K562 (cell line): Measurements from ENCODE around the gene KMO. TPM values are rescaled to one million over a fixed set of nuclear protein-coding genes. Genes with fewer than 3 reads are reported as not detected.

ENCODE experiments used
- AFF1 ChIP-seq, 2 experiments: fragments of 450-650 bp; IDR thresholded peaks; 2 replicates each; pipeline ENCODE4 v1.6.1; 2018; ENCODE audit warnings: mild to moderate bottlenecking in 2 of 2, low read depth in 1 of 2; ENCODE audit not compliant: partially characterized antibody in 2 of 2
- ARID3A ChIP-seq: IDR thresholded peaks from 2 replicates; pipeline ENCODE4 v1.6.1; 2012; ENCODE audit warnings: low read depth, low read length, improper control_type of control experiment, borderline replicate concordance
- BACH1 ChIP-seq: fragments of 200-800 bp; sonication (Bioruptor generic); IDR thresholded peaks from 2 replicates; pipeline ENCODE4 v1.6.1; 2016; ENCODE audit warnings: missing genetic modification characterization, missing compliant biosample characterization
- CBX3 ChIP-seq, 2 experiments: IDR thresholded peaks; 1 replicate in 1 of 2; 2 replicates in 1 of 2; pipeline ENCODE4 v1.6.1; 2012; ENCODE audit warnings: inconsistent platforms in 2 of 2, low read length in 2 of 2, borderline replicate concordance in 1 of 2, control low read depth in 1 of 2
- CEBPZ ChIP-seq: fragments of 150-350 bp; IDR thresholded peaks from 2 replicates; pipeline ENCODE4 v1.6.1; 2014; ENCODE audit warnings: low read depth, mild to moderate bottlenecking, low read length, borderline replicate concordance
- FOXM1 ChIP-seq, 2 experiments: fragments of 450-650 bp in 1 of 2; sonication (generic) in 1 of 2; formaldehyde crosslinking in 1 of 2; IDR thresholded peaks; 2 replicates each; pipeline versions ENCODE4 v1.6.1 to v1.9.0; 2017 to 2022; ENCODE audit warnings: low read depth in 2 of 2, mild to moderate bottlenecking in 2 of 2, missing genetic modification reagents in 1 of 2, moderate library complexity in 1 of 2
- MAFK ChIP-seq: IDR thresholded peaks from 2 replicates; pipeline ENCODE4 v1.6.1; 2011; ENCODE audit warnings: low read length, improper control_type of control experiment
- PBX2 ChIP-seq, 2 experiments: IDR thresholded peaks in 1 of 2; conservative IDR thresholded peaks in 1 of 2; 2 replicates each; pipeline ENCODE4 v1.6.1; 2016; ENCODE audit warnings: low read depth in 2 of 2, mild to moderate bottlenecking in 1 of 2, missing compliant biosample characterization in 1 of 2, missing genetic modification characterization in 1 of 2, moderate library complexity in 1 of 2
- ZFP30 ChIP-seq: fragments of 250-450 bp; sonication (Bioruptor Pico); IDR thresholded peaks from 2 replicates; pipeline ENCODE4 v1.8.0; 2022; ENCODE audit warnings: moderate library complexity, mild to moderate bottlenecking, inconsistent platforms, borderline replicate concordance
- polyA plus RNA-seq, 8 experiments: library from polyadenylated mRNA; depleted of rRNA in 4 of 8; stranded (reverse) in 5 of 8; unstranded in 3 of 8; fragments of >200 nt; fragmentation: Nextera tagmentation in 2 of 8; fragmentation: Illumina TruSeq in 1 of 8; extraction: Ambion mirVana in 2 of 8; extraction: Trizol in 1 of 8; gene quantifications; 2 replicates each; pipeline versions ENCODE4 v1.2.1 to v1.2.3, GENCODE V29; 2011 to 2014; ENCODE audit warnings: inconsistent platforms in 1 of 8, missing spikeins in 1 of 8
- total RNA-seq, 7 experiments: library from RNA; depleted of rRNA in 6 of 7; stranded (reverse); fragments of >200 nt in 6 of 7; fragmentation: Illumina TruSeq in 2 of 7; extraction: Trizol in 2 of 7; gene quantifications; 2 replicates each; pipeline versions ENCODE4 v1.2.1 to v1.2.3, GENCODE V29; 2011 to 2021; ENCODE audit warnings: low replicate concordance in 1 of 7

Gene KMO
- total and polyA plus RNA-seq, 9 of the 15 experiments (the other 6 are each of a cell fraction or from before 2014, with no cell fraction given) = 0.01 to 0.11 (median 0.01) TPM; not detected in 6

- no peak for TF ChIP-seq AFF1 (IDR thresholded peaks at IDR 0.05; ENCODE audit: low read depth in 1 of 2, partially characterized antibody in 2 of 2)
- TF ChIP-seq CBX3 (IDR thresholded peaks at IDR 0.05; ENCODE audit: borderline replicate concordance in 1 of 2, low read length in 2 of 2) = peak in 1 of 2 experiments; percentile 61; a peak in 1 of 3 replicates
- TF ChIP-seq BACH1 = no peak
- peak; percentile 76 for TF ChIP-seq MAFK
- TF ChIP-seq FOXM1 (IDR thresholded peaks at IDR 0.05; ENCODE audit: low read depth) = peak; percentile 46; the same call in 1 of the 2 replicates
- no peak for TF ChIP-seq FOXM1 (CRISPR knock-in tag; IDR thresholded peaks at IDR 0.05; ENCODE audit: low read depth)
- no peak for TF ChIP-seq PBX2 (CRISPR knock-in tag; IDR thresholded peaks at IDR 0.05; ENCODE audit: low read depth)
- 0 out of 2 replicates have a peak, but pooled peaks have one; percentile 29 for TF ChIP-seq PBX2 (tag; conservative IDR thresholded peaks at IDR 0.05; ENCODE audit: low read depth)
- peak; percentile 43; the same call in 1 of the 2 replicates for TF ChIP-seq ARID3A
- TF ChIP-seq ZFP30 (CRISPR knock-in tag) = no peak
- TF ChIP-seq CEBPZ = no peak
These were observed 5.0 kb upstream of the KMO start (continued) for GRCh38 chr1:241527146-241527545.
